GM21360 (cell line): ENCODE results near the gene CTSD.

Source experiments
- ATAC-seq: cut with Tn5 transposase; IDR thresholded peaks from one replicate; pipeline ENCODE4 v1.9.1; 2021; ENCODE audit warnings: mild to moderate bottlenecking, moderate library complexity; ENCODE audit not compliant: unreplicated experiment

The CTSD gene

GRCh38 chr11:1782831-1783724, 19.4 kb upstream of the CTSD start:
- ATAC-seq = no peak

DNA sequence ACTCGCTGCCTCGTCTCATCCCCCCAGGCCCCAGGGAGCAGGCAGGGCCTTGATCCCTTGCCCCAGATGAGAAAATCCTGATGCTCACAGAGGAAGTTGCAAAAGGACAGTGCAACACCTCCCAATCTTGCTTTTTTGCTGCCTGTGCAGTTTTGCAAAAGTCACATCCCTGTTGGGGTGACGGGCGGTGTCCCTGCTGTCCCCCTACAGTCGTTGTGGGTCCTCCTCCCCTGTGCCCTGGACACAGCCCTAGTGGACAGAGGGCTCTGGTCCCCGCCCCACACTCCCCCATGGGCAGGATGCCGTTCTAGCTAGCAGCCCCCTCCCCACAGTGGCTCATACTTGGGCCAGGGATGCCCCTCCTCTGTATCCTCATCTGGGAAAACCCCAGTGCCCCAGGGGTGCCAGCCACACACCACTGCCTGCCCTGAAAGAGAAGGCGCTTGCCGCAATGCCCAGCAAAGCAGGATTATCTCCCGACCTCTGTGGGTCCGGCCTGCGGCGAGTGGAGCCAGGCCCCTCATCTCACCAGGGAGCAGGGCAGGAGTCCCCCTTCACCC, 18.4 kb upstream of the CTSD start:
- ATAC-seq = no peak

GRCh38 chr11:1781593-1781975, 17.9 kb upstream of the CTSD start:
- ATAC-seq = no peak

DNA sequence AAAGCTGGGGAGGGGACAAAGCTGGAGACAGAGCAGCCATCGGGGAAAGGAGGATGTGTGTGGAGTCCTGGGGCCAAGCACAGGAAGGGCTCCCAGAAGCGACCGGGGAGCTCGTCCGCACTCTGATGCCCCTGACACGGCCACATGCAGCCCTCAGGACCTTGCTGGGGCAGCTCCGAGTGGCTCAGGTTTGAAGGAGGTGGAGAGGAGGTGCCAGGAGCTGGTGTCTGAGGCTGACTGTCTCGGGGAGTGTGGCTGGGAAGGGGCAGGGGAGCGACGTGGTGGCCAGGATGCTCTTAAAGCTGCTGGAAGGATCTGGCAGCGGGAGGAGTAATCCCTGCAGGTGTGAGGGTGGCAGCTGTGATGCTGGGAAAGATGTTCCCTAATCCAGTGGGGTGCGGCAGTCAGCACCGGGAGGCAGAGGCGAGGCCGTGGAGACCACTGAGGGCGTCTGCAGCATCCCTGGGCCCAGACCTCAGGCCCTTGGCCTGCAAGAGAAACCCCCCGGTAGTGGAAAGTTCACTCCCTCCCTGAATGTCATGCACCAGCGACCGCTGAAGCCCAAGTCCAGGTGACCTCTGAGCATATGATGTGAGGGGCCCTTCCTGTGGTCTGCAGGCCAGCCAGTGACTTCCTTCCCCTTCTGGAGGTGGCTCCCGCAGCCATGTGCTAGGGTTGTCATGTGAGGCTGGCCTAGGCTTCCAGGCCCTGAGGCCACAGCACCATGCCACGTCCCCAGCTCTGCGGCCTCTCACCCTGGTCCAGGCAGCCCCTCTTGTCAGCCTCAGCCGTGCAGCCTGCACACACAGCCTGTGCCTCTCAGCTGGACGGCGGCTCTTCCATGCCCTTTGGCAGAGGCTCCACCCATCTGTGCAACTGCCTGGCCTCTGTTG, 17.2 kb upstream of the CTSD start:
- no peak for ATAC-seq

DNA sequence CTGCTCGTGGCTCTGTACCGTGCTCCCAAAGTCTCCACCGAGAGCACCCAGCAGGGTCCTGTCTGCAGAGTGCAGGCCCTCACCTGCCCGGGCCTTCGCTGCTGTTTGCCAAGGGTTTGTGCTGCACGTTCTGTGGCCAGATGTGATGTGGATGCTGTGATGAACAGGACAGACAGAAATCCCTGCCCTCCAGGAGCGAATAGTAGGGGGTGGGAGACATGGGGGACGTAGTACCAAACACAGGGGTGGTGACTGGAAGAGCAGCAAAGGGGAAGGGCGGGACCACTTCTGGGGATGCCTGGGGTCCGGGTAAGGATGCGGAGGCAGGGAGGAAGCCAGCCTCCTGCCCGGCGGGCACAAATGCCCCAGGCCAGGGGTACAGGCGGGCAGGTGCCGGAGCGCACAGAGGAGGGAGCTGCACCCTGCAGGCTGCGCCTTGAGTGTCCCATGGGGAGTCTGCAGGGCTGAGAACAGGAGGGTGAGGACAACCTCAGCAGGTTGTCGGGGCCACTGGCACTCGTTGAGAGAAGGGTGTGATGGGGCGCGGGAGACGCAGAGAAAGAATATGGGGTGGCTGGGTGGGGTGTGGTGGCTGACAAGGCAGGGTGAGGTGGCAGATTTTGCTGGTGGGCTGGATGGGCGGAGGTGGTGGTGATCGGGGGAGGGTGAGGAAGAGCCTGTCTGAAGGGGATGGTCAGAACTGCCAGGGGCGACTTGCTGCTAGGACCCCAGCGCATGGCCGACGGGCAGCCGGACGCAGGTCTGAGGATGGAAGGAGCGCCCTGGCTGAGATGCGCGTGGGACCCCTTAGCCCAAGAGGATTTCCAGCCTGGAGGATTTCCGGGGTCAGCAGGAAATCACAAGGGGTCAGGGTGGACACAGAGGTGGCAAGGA, 16.3 kb upstream of the CTSD start:
- no peak for ATAC-seq

DNA sequence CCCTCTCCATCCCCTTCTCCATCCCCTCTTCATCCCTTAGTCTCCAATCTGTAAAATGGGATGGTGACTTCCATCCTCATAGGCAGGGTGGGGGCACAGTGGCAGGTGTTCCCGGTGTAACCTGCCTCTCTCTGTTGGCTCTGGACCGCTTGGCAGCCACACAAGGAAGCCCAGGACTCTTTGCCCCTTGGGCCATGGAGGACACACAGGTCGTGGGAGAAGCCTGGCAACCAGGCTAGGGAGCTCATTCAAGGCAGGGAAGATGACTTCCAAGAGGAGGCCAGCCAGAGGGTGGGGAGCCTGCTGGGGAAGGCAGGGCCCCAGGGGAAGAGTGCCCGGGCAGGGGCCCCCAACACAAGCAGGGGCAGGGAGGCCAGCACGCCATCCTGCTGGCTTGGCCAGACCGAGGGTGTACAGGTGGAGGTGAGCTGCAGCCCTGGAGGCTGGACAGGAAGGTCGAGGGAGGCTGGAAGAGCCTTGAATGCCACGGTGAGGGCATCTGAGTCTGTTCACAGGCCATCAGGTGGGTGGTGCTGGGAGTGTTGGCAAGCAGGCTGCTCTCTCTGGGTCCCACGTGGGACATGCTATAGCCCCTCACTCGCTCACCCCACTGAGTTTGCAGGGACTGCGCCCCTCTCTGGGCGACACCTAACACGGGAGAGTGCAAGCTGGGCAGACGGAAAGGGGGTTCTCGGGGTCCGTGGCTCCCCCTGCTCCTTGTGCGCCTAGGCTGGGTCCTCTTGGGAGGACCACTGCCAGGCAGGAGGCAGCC, 15.5 kb upstream of the CTSD start:
- ATAC-seq = no peak

DNA sequence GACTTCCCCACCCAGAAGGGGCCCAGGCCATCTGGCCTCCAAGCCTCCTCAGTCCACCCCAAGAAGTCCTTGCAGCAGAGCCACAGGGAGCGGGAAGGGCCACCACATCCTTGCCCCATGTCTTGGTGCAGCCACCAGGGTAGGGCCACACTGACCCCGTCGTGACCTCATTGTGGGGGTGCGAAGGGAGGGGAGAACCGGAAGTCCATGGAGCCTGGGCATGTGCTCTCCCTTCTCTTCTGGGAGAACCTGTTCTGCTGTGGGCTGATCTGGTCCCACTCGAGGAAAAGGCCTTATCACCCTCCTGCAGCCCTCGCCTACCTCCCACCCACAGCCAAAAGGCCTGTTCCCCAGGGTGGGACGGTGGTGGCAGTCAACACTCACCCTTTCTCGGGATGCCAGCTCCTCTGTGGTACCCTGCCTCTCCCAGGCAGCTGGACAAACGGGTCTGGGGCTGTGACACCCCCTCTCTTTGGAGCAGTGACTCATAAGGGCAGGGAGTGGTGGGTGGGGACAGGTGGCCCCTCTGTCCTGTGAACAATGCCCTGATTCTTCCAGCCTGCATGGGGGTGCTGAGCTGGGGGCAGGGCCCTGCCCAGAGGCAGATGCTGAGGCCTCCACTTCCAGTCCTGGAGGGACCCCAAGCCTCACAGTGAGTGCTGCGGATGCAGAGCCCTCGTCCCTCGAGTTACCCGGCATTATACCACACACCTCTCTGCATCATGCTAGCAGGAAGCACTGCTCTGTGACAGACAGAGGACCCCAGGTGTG, 14.6 kb upstream of the CTSD start:
- ATAC-seq = no peak

DNA sequence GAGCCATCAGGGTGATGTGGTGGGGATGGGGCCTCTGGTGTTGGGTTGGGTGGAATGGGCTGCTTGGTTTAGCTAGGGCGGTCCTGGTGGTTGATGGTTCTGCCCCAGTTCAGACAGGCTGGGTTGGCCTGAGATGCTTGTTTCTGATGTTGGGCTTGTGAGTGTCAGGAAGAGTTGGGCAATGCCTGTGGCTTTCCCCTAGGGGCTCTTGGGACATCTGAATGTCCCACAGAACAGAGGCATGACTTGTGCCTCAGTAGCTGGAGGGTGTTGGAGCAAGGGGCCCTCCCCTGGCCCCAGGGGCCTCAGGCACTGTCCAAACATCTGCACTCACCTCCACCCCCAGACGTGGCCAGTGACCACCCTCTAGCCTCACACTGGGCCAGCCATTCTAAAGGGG, 14.0 kb upstream of the CTSD start:
- no peak for ATAC-seq

GRCh38 chr11:1776944-1777715, 13.4 kb upstream of the CTSD start:
- ATAC-seq = no peak

- no peak for ATAC-seq
Observed at GRCh38 chr11:1776331-1776851, 12.7 kb upstream of the CTSD start.

DNA sequence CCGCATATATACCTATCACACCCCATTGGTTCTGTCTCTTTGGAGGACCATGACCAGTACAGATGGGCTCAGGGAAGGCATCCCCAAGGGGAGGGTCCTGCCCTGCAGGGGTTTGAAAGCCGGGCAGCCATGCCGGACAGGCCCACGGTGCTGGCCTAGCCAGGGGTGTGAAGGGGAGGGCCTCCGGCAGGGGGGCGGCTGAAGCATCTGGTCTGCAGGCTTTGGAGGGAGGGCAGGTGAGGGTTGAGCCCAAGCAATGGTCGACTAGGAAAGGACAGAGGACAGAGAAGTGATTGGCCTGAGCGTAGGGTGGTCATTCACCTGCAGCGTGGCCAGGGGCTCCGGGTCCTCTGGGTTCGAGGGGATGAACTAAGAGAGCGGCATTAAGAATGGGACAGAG, 11.2 kb upstream of the CTSD start:
- no peak for ATAC-seq

DNA sequence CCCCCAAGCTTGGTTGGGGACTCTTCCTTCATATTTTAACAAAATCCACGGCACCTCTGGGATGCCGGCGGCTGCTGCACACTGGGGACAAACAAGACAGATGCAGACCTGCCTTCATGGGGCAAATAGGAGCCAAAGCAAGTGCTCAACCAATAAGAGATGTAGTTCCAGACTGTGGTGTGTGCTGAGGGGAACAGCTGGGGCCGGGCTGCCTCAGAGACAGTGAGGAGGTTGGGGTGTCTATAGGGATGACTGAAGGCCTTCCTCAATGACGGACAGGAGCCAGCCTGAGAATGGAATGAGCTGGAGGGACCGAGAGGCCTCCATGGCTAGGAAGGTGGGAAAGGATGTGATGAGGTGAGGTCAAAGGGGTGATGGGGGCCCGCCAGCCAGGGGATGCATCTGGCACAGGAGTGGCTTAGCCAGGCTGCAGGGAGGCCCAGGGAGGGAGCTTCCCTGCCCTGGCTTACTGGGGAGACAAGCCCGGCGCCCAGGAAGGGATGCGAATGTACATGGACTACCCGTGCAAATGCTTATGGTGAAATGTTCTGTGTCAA, 10.3 kb upstream of the CTSD start:
- ATAC-seq = no peak

GRCh38 chr11:1773131-1773993, 9.6 kb upstream of the CTSD start:
- no peak for ATAC-seq

DNA sequence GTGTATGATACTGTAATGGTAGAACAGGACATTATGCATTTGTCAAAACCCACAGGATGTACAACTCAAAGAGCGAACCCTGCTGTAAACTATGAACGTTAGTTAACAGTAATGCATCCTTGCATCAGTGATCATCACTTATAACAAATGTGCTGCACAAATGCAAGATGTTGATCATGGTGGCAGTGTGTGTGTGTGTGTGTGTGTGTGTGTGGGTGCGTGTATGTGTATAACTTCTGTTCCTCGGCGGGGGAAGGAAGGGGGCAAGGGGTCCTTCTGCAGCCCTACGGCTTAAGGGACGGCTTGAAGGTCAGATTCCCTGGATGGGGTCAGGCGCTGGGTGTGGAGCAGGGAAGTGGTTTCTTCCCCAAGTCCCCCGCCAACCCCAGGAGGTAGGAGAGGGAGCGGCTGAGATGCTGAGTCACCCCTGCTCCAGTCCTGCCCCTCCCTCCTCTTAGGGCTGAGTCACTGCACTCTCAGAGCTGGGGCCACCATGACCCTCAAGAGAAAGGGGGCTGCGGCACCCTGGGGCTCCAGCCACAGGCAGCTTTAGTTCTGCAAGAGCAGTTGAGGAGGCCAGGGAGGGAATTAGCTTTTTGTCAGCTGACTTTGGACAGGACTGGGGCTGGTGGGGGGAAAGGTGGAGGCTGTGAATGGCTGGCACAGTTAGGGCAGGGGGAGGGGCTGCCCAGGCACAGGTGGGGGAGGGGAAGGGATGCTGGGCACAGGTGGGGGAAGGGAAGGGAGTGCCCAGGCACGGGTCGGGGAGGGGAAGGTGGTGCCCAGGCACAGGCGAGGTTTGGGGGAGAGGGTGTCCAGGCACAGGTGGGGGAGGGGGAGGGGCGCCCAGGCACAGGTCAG, 8.8 kb upstream of the CTSD start:
- ATAC-seq = no peak

DNA sequence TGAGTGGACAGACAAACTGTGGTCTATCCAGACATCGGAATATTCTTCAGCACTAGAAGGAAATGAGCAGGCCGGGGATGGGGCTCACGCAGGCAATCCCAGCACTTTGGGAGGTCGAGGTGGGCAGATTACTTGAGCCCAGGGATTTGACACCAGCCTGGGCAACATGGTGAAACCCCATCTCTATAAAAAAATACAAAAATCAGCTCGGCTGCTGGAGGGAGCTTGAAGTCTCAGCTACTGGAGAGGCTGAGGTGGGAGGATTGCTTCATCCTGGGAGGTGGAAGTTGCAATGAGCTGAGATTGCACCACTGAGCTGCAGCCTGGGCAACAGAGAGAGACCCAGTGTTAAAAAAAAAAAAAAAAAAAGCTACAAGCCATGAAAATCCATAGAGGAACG, 8.0 kb upstream of the CTSD start:
- no peak for ATAC-seq

GRCh38 chr11:1771273-1771672, 7.5 kb upstream of the CTSD start:
- no peak for ATAC-seq
